ENCODE results near the gene CLEC4F. TPM values are rescaled to one million over a fixed set of nuclear protein-coding genes. Genes with fewer than 3 reads are reported as not detected.

CLEC4F gene
- total and polyA plus RNA-seq, 2 of the 4 experiments (the other 2 are of a cell fraction): not detected

DNA sequence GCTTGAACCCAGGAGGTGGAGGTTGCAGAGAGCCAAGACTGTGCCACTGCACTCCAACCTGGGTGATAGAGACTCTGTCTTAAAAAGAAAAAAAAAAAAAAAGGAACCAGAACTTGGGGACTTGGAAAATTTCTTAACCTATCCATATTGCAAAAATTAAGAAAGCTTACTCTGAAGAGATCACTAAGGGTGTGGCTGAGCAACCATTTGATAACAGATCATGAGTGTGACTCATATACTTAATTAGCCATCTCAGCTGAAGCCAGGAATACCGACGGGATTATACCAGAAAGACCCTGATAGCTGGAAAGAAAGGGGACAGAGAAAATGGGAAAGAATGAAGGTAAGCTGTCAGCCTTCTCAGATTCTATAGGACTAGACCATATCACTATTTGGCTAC lies 45.3 kb downstream of the CLEC4F start:
- H2BK5ac ChIP-seq (ENCODE audit: low read depth, low read length, poor library complexity, severe bottlenecking): no peak overlapping the region
- H3K56ac ChIP-seq (ENCODE audit: extremely low read depth, insufficient read depth, low read length): no peak overlapping the region
- no peak for DNase-seq
- H3K4ac ChIP-seq (ENCODE audit: low read depth, low read length): no peak overlapping the region
- no peaks in the 10 kb centered on the region for H3K79me1 ChIP-seq (ENCODE audit: low read depth in 1 of 2, low read length in 2 of 2)
- intact Hi-C loops (cut with micrococcal nuclease): no loop called here
- H2BK120ac ChIP-seq (ENCODE audit: low read depth, low read length): no peak overlapping the region
- no peak overlapping the region for H3K9ac ChIP-seq (ENCODE audit: low read depth, low read length)
- H3K23ac ChIP-seq (ENCODE audit: low read depth, low read length): no peak overlapping the region
- no peak overlapping the region for H3K27ac ChIP-seq (ENCODE audit: insufficient read depth, low read length)
- peaks cover 7% of the 10 kb centered on the region for H3K27me3 ChIP-seq (ENCODE audit: control insufficient read depth, insufficient read depth, low read length)
- H4K8ac ChIP-seq (ENCODE audit: low read depth in 2 of 2, low read length in 2 of 2): no peak overlapping the region
- no peak overlapping the region for H2BK15ac ChIP-seq (ENCODE audit: low read depth, low read length)
- ATAC-seq (ENCODE audit: low read depth): no peak
- H3K9me1 ChIP-seq (ENCODE audit: insufficient read depth, low read length): no peaks in the 10 kb centered on the region
- H4K91ac ChIP-seq (ENCODE audit: insufficient read depth, low read depth, low read length): no peak overlapping the region
- CTCF ChIA-PET: interaction anchor here (0.6 kb wide), 1 partner anchor 89 kb away, joined by 5 read pairs; no protein-coding TSS in a partner anchor
- H2AFZ ChIP-seq (replicated peaks; ENCODE audit: low read length, poor library complexity): no peak overlapping the region
- dilution Hi-C loops (cut with HindIII; ENCODE audit: low sequenced_read_pairs, unreplicated experiment): no loop called here
- no peak overlapping the region for H3K18ac ChIP-seq (ENCODE audit: low read depth, low read length)
- H4K20me1 ChIP-seq (ENCODE audit: insufficient read depth, low read length): no peaks in the 10 kb centered on the region
- no peaks in the 10 kb centered on the region for H3K36me3 ChIP-seq (ENCODE audit: control insufficient read depth, insufficient read depth, low read length)
- H3K4me2 ChIP-seq (ENCODE audit: low read depth, low read length): no peak overlapping the region
- H3K4me3 ChIP-seq (ENCODE audit: insufficient read depth, low read depth, low read length): no peak overlapping the region
- no TSS peak for BruUV-seq (replicated peaks)
- no peak overlapping the region for H4K5ac ChIP-seq (ENCODE audit: low read depth, low read length)
- in situ Hi-C loops (cut with MboI; ENCODE audit: low sequenced_read_pairs): no loop called here
- POLR2A ChIA-PET (ENCODE audit: unreplicated experiment): no interaction called here
- TF ChIP-seq SMC3 (IDR thresholded peaks at IDR 0.05; ENCODE audit: low read depth, low read length) (no peak), POLR2A (IDR thresholded peaks at IDR 0.05; ENCODE audit: low read depth, low read length) (no peak)
- TF ChIP-seq, protein P1, sequence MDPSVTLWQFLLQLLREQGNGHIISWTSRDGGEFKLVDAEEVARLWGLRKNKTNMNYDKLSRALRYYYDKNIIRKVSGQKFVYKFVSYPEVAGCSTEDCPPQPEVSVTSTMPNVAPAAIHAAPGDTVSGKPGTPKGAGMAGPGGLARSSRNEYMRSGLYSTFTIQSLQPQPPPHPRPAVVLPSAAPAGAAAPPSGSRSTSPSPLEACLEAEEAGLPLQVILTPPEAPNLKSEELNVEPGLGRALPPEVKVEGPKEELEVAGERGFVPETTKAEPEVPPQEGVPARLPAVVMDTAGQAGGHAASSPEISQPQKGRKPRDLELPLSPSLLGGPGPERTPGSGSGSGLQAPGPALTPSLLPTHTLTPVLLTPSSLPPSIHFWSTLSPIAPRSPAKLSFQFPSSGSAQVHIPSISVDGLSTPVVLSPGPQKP (IDR thresholded peaks at IDR 0.05; ENCODE audit: borderline replicate concordance, low read depth, low read length): no peak
- H3K4me1 ChIP-seq (ENCODE audit: control insufficient read depth, insufficient read depth, low read length): no peaks in the 10 kb centered on the region
- no CpG with 5 or more reads among the region's 2 CpGs for WGBS, 2 experiments (ENCODE audit: extremely low coverage in 2 of 2, insufficient read length in 1 of 2)
- no peak overlapping the region for H3K14ac ChIP-seq (replicated peaks; ENCODE audit: low read depth, low read length)
- no peaks in the 10 kb centered on the region for H3K9me3 ChIP-seq (ENCODE audit: control insufficient read depth, insufficient read depth, low read length)
- no peak overlapping the region for H2AK9ac ChIP-seq (replicated peaks; ENCODE audit: low read depth, low read length, poor library complexity)
- H2BK20ac ChIP-seq (ENCODE audit: low read depth, low read length): no peak overlapping the region
- H2AK5ac ChIP-seq (ENCODE audit: low read depth, low read length): no peak overlapping the region
